Activated T-cell treated with anti-CD3 and anti-CD28 coated beads for 48 hours (primary cell): ENCODE data around the gene ATCAY.
A peak's percentile ranks its signal among the peaks of the same experiment; 100 is the strongest.
"Not testable (repeated sequence)": the region's sequence is repeated elsewhere in the genome, so short reads cannot be mapped to it uniquely, and the experiment has no call there.

Experiments
- DNase-seq: peaks from one replicate; pipeline ENCODE4 v3.0.0-alpha.2; 2020; ENCODE audit warnings: low read depth

The ATCAY gene

DNA sequence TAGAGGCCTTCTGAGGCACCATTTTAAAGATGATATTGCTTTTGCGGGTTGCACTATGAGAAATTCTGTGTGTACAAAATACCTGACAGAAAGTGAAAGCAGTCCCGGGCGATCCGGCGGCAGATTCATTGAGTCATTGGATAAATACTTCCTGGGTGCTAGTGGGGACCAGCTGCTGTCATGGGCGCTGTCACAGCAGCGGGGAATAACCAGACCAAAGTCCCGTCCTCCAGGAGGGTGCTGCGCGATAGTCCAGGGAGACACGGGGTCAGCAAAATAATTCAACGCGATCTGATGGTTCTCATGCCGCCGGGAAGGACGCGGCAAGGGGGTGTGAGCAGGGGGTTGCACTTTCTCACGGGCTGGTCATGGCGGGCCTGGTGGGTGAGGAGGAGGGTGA lies 25.2 kb upstream of the ATCAY start:
- no peak for DNase-seq

DNA sequence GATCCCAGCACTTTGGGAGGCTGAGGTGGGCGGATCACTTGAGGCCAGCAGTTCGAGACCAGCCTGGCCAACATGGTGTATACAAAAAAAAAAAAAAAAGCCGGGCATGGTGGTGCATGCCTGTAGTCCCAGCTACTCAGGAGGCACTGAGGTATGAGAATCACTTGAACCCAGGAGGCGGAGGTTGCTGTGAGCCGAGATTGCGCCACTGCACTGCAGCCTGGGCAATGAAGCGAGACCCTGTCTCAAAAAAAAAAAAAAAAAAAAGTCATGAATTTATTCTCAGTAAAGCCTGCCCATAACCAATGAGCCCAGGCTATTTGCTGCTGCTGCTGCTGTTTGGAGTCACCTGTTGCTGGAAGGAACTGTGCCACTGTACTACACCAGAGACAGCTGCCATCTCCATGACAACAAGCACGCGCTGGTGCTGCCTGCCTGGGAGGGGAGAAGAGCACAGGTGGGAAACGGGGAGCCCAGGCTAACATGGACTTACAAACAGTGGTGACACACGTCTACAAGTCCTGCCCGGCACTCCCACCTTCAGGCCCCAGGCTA lies 23.0 kb upstream of the ATCAY start:
- DNase-seq = no peak

DNA sequence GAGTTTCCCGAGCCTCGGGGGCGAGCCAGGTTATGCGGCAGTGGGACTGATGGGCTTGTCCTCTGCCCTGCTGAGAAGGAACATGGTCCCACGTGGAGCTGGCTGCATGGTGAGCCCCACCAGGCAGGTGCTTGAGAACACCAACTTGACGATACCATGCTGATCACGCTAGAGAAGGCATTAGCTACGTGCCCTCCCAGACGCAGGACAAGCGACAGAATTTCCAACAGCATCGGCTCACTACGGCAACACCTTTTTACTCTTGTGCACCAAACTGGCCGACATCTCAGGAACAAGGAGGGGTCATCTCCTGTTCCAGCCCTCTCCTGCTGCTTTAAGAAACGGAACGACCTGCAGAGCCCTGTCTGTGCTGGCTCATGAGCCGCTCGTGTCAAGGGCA lies 20.0 kb upstream of the ATCAY start:
- DNase-seq = no peak

DNA sequence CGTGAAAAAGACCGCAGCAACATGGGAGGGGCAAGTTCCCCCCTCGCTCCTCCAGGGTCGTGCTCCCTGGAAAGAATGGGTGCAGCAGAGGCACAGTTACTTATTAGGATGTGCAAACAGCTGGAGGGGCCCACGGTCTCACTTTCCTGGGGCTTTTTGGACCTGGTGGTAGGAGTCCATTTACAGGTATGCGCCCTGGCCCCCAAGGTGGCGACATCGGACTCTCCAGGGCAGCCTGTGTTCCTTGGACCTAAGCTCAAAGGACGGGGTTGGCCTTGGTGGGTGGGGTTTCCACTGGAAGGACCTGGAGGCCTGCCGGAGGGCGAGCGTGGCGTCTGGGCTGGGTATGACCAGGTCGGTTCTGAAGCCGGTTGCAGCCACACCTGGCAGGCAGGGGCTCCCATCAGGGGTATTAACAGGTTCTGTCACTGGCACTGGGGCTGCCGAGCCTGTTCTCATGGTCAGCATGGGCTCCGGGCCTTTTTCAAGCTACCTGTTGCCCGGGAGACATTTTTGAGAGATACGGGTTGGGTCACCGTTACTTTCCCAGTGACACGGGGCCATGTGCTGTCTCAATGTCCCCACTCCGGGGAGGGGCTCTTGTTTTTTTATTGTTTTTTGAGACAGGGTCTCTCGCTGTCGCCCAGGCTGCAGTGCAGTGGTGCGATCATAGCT lies 17.5 kb upstream of the ATCAY start:
- no peak for DNase-seq

DNA sequence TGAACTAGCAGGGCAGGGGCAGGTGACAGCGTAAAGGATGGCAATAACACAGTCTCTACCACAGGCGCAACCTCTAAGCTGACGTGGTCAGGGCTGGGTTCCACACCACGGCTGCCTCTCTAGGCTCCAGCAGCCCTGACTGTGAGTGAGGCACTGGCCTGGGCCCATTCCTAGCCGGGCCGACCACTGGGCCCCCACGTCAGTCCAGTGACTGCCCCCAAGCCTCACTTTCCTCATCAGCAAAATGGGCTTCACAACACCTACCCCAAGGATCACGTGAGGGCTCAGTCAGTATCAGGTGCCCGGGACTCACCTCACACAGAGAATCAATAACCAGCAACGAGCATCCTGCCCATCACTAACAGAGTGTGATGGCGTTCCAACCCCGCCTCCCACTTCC lies 16.8 kb upstream of the ATCAY start:
- DNase-seq = no peak

DNA sequence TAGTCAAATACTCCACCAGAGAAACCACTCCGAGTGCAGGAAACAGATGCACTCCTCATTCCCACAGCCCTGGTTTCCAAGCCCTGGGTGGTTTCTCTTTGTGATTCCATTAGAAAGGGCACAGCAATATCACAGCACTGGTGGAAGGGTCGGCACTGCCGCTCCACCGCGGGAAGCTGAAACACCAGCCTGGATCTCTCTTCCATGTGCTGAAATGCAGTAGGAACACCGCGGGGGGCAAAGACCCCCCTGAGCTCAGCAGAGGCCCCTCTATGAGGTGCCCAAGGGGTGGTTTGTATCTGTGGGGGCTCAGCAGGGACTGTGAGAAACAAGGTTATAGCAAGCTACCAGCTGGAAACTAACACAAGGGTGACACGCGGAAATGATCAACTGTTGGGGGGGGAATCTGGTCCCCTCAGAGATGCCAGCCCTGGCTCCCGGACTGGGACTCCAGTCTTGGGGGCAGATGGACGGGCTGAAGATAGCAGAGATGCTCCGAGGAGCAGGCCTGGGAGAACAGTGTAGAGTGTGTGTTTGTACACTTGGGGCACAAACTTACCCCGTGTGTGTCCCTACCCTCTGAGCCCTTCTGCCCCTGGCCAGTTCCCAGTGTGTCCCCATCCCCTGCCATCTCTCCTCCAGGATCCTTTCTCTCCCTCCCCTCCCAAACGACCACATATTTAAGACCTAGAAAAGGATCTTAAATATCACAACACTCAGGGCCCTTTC lies 13.4 kb upstream of the ATCAY start:
- DNase-seq = no peak

DNA sequence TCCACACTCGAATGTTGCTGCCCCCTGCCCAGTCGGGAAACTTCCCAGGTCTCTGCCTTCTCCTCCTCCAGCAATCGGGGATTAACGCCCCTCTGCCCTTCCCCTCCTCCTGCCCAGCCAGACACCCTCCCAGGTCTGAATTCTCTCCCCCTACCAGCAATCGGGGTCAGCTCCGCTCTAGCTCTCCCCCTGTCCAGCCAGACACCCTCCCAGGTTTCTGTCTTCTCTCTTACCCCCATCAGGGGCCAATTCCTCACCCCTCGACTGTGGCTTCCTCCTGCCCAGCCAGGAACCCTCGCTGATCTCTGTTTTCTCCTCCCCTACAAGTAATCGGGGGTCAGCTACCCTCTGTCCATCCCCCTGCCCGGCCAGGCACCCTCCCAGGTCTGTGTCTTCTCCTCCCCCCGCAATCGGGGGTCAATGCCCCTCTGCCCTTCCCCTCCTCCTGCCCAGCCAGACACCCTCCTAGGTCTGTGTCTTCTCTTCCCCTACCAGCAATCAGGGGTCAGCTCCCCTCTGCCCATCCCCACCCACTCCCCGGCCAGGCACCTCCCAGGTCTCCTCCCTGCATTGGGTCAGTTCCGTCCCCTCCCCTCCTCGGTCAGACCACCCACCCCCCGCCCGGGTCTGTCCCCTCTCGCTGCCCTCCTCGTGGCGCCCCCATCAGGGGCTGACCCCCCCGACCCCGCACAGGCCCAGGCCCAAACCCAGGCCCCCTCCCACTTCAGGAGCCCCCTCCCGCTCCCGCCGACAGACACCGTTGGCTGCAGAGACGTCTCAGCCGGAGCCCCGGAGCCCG lies 12.3 kb upstream of the ATCAY start:
- DNase-seq = no peak

DNA sequence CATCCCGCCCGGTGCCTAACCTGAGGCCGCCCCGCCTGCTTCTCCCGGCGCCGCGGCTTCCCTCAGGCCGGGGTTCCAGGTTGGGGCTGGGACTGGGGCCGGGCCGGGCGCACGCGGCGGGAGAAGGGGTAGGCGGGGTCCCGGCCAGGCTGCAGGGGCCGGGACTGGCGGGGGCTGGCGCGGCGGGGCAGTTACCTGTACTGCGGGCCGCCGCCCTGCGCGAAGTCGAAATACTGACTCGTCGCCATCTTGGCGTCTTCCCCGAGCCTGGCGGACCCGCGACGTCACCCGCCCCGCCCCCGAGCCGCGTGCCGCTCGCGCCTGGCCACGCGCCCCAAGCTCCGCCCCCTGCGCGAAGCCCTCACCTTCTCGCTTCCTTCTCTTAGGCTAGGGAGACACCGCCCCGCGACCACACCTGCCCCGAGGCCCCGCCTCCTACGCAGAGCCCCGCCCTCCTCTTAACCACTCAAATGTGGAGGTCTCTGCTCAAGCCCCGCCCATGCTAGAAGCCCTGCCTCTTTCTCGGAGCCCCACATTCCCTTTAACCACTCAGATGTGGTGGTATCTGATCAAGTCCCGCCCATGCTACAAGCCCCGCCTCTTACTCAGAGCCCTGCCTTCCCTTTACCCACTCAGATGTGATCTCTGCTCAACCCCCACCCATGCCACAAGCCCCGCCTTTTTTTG lies 11.6 kb upstream of the ATCAY start, which contains the start of gene ZFR2:
Gene ZFR2 (minus strand): TSS at position 269 of the 687 bp plus-strand sequence. CDS start 21 bp downstream, at position 248.
- DNase-seq = peak; percentile 21

DNA sequence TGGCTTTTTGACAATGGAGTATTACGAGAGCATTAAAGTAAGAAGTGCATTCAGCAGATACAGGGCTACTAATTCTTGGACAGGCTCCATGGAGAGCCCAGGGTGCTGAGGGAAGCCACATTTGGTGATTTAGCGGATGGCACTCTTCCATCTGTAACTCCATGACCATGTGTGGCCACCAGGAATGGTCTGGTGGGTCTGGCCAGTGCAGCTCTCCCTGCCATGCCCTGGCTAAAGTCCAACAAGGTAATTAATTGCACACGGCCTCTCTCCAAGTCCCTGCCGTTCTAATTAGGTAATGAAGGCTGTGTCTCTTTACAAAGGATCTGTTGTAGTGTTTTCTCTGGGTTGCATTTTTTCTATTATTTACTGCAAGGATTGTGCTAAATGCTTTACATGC lies 7.3 kb upstream of the ATCAY start:
- no peak for DNase-seq

DNA sequence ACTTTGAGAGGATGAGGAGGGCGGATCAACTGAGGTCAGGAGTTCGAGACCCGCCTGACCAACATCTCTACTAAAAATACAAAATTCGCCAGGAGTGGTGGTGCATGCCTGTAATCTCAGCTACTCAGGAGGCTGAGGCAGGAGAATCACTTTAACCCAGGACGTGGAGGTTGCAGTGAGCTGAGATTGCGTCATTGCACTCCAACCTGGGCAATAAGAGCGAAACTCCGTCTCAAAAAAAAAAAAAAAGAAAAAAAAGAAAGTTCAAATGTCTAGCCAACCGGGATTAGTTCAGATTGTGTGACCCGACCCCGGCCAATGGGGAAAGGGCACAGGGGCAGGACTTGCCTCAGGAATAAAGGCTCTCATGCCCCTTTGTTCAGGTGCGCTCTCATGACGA lies 5.8 kb upstream of the ATCAY start:
- DNase-seq = not testable (repeated sequence)

DNA sequence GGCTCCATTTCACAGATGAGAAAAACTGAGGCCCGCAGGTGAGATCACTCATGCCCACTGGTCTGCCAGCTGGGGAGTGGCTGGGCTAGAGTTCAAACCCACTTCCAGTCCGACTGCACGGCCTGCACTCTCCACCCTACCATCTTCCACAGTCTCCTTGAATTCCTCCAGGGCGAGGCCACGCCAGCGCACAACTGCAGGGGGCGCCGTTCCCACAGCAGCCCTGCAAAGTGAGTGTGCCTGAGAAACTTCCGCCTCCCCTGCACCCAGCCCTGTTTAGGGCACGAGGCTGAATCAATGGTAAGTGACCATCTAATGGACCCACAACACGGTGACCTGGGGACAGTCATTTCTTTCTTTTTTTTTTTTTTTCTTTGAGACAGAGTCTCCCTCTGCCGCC lies 829 bp upstream of the ATCAY start:
- DNase-seq = no peak

DNA sequence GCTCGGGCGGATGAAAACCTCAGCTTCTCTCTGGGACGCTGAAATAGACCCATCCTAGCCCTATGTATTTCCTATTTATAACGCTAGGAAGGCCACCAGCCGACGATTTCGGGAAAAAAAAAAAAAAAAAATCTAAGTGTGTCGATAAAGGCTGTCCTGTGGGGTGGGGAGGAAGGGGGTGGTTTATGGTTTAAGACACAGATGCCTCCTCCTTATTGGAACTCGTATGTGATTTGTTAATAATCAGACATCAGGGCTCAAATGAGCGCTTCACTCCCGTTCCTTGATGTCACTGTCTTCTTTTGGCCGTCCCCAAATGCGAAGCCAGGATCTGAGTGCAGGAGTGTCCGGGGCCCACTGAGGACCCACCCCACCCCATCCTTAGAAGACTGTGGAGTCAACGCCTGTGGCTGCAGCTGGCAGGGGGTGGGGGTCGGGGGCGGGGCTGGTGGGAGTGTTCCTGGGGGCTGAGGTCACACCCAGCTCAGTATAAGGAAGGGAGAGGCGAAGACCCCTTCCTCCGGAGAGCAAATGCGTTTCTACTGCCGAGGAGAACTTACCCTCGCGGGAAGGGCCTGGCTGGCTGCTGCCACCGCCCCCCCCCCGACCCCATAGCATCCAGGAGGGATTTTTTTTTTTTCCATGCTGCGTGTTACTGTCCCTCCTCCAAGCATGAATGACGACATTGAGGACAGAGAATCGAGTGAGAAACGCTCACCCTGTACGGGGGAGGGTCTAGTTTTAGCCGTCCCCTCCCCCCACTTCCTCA lies 971 bp downstream of the ATCAY start:
- no peak for DNase-seq

DNA sequence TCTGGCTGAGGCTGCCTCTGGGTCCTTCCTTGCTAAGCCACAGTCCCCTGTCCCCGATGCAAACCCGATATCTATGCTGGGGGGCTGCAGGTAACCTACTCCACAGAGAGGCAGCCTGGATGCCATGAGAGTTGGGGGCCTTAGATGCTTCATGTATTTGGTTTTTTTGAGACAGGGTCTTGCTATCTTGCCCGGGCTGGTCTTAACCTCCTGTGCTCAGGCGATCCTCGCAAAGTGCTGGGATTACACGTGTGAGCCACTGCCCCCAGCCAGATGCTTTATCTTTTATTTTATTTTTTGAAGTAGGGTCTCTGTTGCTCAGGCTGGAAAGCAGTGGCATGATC lies 1.5 kb downstream of the ATCAY start:
- DNase-seq = no peak

DNA sequence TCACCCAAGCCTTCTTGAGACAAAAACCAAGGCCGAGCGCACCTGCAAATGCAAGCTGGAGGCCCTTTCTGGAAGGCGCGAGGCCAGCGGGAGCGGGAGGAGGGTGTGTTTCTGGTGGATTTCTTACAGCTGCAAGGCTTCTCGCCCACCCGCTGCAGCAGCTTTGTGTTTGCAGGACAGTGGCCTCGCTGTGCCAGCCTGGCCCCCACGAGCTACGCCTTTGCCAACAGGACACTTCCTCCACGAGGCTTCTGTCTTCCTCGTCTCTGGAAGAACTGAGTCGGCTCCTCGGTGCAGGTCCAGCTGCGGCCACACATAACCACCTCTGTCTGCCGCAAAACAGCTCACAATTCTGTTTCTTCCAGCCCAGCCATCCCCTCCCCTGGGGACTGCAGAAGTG lies 10.1 kb downstream of the ATCAY start:
- DNase-seq = no peak

DNA sequence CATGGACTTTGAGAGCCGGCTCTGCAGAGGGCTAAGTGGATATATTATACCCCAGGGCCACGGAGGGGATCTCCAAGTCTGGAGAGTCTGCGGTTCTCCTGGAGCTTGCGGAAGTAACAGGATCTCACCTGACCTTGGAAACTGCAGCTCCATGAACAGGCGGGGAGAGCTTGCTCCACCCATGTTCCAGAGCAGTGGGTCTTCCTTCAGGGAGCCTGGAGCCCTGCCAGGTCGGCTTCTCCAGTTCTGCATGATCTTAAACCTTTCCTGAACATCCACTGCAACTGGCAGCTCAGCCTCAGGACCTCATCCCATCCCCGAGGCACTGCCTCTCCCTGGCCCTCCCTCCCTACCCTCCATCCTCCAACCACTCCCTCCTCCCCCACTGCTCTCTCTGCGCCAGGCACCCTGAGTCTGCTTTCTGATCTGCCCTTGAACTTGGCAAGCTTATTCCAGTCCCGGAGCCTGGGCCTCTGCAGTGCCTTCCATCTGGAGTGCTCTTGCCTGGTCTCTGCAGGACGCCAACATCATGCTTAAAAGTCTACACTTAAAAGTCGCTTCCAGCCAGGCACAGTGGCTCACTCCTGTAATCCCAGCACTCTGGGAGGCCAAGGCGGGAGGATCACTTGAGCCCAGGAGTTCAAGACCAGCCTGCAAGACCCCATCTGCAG lies 13.2 kb downstream of the ATCAY start:
- no peak for DNase-seq

DNA sequence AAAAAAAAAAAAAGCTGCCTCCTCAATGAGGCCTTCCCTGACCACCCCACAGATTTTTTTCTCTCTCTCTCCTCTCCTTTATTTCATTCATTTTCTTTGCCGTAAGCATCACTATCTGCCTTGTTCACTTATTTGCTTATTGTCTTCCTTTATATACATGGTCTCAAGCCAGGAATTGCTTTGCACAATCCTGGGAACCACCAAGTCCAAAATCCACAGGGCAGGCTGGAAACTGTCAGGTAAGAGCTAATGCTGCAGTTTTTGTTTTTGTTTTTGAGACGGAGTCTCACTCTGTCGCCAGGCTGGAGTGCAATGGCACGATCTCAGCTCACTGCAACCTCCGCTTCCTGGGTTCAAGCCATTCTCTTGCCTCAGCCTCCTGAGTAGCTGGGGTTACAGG lies 14.5 kb downstream of the ATCAY start:
- not testable (repeated sequence) for DNase-seq

DNA sequence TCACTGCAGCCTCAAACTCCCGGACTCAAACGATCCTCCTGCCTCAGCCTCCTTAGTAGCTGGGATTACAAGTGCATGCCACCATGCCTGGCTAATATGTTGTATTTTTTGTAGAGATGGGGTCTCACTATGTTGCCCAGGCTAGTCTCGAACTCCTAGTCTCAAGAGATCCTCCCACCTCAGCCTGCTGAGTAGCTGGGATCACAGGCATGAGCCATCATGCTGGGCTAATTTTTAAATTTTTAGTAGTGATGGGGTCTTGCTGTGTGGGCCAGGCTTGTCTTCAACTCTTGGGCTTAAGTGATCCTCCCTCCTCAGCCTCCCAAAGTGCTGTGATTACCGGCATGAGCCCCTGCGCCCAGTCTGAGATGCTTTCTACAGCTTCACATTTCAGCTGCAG lies 15.3 kb downstream of the ATCAY start:
- no peak for DNase-seq

DNA sequence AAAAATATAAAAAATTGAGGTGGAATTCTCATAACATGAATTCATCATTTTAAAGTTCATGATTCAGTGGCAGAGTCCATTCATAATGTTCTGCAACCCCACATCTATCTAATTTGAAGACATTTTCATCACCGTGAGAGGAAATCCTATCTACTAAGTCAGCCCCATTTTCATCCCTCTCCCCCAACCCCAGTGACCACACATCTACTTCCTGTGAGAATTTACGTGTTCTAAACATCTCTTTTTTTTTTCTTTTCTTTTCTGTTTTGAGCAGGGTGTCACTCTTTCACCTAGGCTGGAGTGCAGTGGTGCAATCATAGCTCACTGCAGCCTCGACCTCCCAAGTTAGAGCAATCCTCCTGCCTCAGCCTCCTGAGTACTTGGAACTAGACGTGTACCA lies 17.5 kb downstream of the ATCAY start:
- no peak for DNase-seq

DNA sequence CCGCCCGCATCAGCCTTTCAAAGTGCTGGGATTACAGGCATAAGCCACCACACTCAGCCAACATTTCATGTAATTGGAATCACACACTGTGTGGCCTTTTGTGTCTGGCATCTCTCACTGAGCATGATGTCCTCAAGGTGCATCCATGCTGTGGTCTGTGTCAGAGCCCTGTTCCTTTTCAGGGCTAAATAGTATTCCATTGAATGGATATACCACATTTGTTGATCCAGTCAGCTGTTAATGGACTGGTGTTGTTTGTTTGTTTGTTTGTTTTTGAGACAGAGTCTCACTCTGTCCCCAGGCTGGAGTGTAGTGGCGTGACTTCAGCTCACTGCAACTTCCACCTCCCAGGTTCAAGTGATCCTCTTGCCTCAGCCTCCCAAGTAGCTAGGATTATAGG lies 17.9 kb downstream of the ATCAY start:
- no peak for DNase-seq

DNA sequence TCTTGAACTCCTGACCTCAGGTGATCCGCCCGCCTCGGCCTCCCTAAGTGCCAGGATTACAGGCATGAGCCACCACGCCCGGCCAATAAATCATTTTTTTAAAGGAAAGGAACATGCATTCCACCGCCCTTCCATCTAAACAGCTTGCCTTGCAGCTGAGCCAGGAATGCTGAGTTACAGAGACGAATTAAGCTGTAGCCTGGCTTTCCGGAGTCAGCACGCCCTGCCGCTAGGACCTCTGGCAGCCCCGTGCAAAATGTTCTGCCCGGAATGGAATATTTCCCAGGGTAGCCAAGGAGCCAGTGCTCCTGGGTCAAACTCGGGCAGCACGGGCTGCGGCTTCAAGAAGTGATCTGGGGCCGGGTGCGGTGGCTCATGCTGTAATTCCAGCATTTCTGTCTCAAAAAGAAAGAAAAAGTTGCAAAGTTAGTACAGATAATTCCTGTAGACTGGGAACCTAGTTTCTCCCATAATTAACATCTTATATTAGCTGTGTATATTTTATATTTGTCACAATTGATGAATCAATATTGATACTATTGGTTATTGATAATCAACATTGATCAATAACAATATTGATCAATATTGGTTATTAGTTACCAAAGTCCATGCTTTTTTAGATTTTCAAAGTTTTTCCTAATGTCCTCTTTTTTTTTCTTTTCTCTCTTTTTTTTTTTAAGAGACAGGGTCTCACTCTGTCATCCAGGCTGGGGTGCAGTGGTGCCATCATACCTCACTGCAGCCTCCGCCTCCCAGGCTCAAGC lies 19.2 kb downstream of the ATCAY start:
- DNase-seq = no peak
